Activated gamma-delta T cell (primary cell): ENCODE results near the gene SPECC1L.
A peak's percentile ranks its signal among the peaks of the same experiment; 100 is the strongest.

ENCODE experiments used
- DNase-seq: peaks from one replicate; lab custom pipeline; 2025; lab: John Stamatoyannopoulos, UW

Gene SPECC1L

GRCh38 chr22:24414984-24415945, 144.6 kb downstream of the SPECC1L start:
- no peak for DNase-seq

GRCh38 chr22:24416095-24416494, 145.5 kb downstream of the SPECC1L start:
- no peak for DNase-seq

GRCh38 chr22:24416611-24417010, 146.0 kb downstream of the SPECC1L start:
- DNase-seq = no peak

GRCh38 chr22:24417200-24417599, 146.6 kb downstream of the SPECC1L start:
- no peak for DNase-seq

- no peak for DNase-seq
Observed at GRCh38 chr22:24417901-24418641, 147.4 kb downstream of the SPECC1L start.

GRCh38 chr22:24418786-24419474, 148.3 kb downstream of the SPECC1L start:
- DNase-seq = no peak

GRCh38 chr22:24419475-24419850, 148.8 kb downstream of the SPECC1L start:
- no peak for DNase-seq

- DNase-seq = no peak
Observed at GRCh38 chr22:24420072-24420976, 149.7 kb downstream of the SPECC1L start.

GRCh38 chr22:24420977-24421343, 150.3 kb downstream of the SPECC1L start:
- no peak for DNase-seq

GRCh38 chr22:24421428-24421931, 150.8 kb downstream of the SPECC1L start:
- DNase-seq = no peak

- DNase-seq = no peak
Observed at GRCh38 chr22:24422102-24422665, 151.6 kb downstream of the SPECC1L start.

GRCh38 chr22:24423519-24424000, 152.9 kb downstream of the SPECC1L start:
- peak; percentile 50 for DNase-seq

GRCh38 chr22:24424001-24424900, 153.6 kb downstream of the SPECC1L start:
- peak; percentile 30 for DNase-seq

- DNase-seq = no peak
Observed at GRCh38 chr22:24424901-24425775, 154.5 kb downstream of the SPECC1L start.

GRCh38 chr22:24426436-24426835, 155.8 kb downstream of the SPECC1L start:
- DNase-seq = no peak

GRCh38 chr22:24426851-24427499, 156.3 kb downstream of the SPECC1L start:
- no peak for DNase-seq

GRCh38 chr22:24427500-24428164, 157.0 kb downstream of the SPECC1L start, which contains the start of gene ADORA2A:
ADORA2A (plus strand) TSS chr22:24427599; CDS start chr22:24433405, 5,806 bp downstream.
- DNase-seq = peak; percentile 55
